HG02970 (cell line): ENCODE results near the gene SPATS1.

Experiments
- ATAC-seq: cut with Tn5 transposase; IDR thresholded peaks from one replicate; pipeline ENCODE4 v1.9.1; 2021; ENCODE audit warnings: mild to moderate bottlenecking, moderate library complexity, moderate number of reproducible peaks; ENCODE audit not compliant: unreplicated experiment, low FRiP score

The SPATS1 gene

DNA sequence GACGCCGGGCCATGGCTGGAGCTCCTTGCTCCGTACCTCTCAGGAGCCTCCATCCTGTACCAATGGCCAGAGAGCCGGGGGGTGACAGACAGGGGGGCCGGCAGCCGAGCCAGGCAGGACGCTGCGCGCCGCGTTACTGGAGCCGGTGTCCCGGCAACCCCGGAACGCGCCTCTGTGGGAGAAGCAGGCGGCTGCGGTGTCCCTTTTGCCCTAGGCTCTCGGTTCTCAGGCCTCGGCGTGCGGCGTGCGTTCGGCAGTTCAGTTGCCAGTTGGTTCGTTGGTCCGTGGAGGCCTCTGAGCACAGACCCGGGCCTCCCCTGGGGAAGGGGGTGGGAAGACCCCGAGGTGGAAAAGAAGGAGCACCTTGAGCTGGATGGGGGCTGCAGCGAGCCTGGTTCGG is at the start of gene SPATS1:
TSS of gene SPATS1 (plus strand) at position 162 of the 400 bp plus-strand sequence. CDS start 446 bp downstream, outside the sequence.
- no peak for ATAC-seq

- no peak for ATAC-seq
Measured at GRCh38 chr6:44292661-44293365, 49.6 kb upstream of the SPATS1 start.

DNA sequence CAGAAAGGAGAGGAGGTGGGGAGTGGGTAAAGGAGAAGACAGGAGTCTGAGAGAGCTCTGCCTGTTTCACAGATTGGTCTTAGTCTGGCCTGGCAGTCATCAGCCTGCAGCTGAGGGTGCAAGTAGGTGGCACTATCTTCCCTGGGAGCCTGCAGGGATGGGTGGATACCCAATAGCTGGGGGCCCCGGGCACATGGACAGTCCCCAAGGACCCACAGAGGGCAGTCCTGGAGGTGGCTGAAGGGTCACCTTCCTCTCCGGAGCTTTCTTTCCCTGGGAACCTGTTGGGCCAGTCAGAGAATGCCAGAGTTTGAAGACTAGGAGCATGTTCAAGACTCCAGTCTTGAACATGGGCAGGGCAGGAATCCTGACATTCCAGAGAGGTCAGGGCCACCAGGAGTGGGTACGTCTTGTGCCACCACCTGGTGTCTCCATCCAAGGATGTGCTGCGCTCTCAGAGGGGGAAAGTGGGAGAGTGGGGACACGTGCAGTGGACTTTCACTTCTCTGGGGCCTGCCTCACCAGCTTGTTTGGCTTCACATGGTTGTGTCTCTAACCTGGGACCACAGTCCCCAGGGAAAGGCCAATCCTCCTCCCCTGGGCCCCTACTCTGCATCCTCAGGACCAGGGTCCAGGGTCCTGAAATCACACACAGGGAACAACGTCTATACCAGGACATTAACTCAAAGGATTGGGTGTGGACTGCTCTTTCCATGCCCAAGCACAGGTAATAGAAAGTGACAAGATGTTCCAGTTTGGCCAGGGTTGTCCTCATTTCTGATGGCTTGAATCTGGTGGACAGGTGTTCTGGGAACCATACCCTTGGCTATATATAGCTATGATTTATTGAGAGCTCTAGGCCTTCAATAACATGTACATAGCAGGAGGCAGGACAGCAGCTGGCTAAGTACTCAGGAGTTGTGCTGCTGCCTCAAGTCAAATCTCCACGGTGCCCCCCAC is 47.3 kb upstream of the SPATS1 start:
- no peak for ATAC-seq

GRCh38 chr6:44297063-44298038 is 45.1 kb upstream of the SPATS1 start:
- no peak for ATAC-seq

DNA sequence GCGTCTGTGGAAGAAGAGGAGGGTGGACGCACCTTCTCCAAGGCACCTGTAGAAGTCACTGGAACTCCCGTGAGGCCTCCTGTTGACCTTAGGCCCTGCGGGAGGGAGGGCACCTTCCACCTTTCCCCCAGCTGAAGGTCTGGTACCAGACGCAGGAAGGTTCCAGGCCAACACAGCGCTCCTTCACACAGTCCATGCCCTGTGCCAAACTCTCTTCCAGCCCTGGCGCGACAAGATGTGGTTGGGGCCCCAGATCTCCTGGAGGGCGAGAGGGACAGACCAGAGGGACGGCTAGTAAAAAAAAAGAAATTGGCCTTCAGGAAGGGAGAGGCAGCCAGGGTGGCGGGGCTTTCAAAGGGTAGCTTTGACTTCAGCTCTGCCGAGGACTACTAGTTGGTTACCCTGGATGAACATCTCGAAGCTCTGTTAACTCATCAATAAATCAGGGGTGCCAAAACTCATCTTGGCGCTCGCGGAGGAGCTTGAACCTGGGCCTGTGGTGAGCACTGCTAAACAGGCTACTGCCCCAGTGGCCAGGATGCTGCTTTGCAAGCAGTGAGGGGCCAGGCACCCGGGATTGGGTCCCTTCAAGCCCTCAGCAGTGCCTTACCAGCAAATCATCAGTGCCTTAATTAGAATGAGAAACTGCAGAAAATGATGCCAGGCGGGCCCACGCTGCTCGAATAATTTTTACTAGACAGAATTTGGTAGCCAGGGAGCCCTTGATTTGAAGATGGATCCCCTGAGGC is 44.2 kb upstream of the SPATS1 start:
- ATAC-seq = no peak

DNA sequence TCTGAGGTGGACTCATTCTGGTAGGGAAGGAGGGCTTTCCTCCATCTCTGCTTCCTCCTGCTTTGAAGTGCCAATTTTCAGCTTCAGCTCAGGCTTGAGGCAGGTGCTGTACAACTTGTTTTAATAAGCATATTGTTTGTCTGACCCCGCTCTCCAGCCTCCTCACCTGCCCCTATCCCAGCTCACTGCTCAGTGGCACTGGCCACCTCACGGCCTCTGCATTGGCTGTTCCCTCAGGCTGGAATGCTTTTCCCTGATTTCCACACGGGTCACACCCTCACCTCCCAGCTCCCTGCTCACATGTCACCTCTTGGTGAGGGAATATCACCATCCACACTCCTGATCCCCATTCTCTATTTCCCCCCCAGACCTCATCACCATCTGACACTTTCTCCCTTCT is 43.6 kb upstream of the SPATS1 start:
- ATAC-seq = no peak

DNA sequence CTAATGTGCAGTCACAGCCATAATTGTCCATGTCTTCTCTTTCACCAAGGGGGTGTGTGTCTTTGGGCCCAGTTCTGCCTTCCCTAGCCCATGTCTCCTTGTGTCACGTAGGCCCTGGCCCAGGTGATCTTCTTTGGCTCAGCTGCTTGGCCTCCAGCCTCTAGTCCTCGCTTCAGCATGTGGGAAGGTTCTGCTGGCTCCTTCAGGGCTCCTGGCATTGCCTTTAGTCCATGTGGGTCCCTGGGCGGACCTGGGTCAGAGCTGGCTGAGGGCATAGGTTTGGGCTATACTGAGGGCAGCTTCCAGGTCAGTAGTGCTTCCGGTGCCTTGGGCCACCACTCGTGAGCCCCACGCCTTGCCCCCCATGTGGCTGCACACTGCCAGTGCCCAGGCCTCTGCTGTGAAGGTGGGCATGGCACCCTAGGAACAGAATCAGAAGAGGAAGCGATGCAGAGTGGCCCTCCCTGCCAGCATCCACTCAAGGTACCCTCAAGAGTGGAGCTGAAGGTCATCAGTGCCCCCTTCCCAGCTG is 42.1 kb upstream of the SPATS1 start:
- ATAC-seq = no peak

- ATAC-seq = no peak
Measured at GRCh38 chr6:44301106-44301505, 41.3 kb upstream of the SPATS1 start.

- no peak for ATAC-seq
Measured at GRCh38 chr6:44301782-44302564, 40.5 kb upstream of the SPATS1 start.

DNA sequence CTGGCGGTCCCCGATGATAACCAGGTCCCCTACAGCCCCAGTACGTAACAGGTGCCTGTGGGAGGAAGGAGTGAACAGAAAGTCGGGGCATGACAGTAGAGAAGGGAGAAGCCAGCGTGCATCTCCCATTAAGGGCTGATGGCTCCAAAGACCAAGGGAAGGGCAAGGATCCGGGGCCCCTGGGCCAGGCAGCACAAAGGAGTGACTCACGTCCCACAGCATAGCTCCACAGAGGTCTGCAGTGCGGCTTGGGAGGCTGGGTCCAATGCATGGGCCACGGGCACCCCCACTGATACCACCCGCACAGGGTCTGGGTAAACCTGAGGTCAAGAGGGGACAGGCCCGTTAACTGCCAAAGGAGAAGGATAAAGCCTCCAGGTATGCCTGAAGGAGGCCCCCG is 39.6 kb upstream of the SPATS1 start:
- no peak for ATAC-seq

DNA sequence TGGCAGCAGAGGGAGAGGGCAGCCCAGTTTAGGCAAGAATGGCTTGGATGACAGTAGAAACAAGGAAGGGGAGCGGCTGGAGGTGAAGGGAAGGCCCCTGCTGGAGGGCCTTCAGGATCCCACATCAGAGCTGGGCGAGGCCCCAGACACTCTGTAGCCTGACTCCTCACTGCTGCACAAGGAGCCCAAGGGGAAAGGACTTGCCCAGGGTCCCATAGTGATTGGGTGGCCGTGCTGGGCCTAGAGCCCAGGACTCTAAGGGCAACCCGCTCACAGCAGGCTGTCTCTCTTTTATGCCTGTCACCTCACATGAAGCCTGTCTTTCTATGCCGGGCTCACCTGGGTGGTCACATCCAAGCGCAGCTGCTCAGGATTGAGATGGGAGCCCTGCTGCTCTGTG is 38.6 kb upstream of the SPATS1 start:
- ATAC-seq = no peak

DNA sequence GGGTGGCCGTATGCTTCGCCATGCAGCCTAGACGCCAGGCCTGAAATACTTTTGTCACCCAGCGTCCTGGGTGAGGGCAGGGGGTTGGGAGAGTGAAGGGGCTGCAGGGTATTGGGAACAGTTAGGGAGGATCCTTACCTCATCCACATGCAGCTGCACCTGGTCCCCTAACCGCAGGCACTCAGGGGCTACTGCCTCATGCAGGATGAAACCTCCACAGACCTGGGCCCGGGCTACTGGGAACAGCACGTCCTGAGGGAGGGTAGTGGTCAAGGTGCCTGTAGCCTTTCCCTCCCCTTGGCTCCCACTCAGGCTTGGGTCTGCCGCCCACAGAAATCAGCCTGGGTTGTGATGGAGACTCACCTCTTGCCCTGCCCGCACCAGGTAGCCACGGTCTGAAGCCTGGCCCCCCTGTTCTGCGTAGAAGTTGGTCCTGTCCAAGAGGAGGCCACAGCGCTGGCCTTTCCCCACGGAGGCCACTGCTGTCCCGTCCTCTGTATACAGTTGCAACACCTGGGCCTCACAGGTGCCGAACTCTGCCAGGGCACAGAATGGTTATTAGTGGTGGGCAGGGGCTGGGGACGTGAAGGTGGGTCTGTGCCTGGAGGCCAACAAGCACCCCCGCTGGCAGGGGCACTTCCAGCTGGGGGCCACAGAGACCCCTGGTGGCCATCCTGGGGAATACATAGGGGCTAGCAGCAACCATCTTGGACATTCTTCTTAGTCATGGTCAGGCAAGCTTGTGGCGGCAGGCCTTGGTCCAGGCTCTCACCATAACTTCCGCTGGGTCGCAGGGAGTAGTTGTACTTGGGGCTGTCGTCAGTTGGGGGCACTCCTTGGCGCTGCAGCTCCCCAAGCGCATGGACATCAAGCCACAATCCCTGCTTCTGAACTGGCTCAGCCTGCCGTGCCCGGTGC is 37.9 kb upstream of the SPATS1 start:
- no peak for ATAC-seq

GRCh38 chr6:44305200-44305725 is 37.2 kb upstream of the SPATS1 start:
- ATAC-seq = no peak

DNA sequence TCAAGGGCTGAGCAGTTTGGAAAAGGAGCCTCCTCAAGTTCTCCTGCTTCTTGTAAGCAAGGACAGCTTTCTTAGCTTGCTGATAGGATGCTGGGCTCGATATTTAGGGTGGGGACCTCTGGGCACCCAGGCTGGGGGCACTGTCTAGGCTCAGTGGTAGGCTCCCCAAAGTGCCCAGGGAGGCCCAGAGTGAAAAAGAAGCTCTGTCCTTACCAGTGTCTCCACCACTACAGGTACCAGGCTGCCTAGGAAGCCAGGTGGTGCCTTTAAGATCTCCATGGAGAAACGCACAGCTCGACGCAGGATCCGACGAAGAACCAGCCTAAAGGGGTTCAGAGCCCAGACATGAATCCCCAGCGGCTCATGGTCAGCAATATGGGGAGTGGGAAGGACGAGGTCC is 35.7 kb upstream of the SPATS1 start:
- ATAC-seq = no peak

DNA sequence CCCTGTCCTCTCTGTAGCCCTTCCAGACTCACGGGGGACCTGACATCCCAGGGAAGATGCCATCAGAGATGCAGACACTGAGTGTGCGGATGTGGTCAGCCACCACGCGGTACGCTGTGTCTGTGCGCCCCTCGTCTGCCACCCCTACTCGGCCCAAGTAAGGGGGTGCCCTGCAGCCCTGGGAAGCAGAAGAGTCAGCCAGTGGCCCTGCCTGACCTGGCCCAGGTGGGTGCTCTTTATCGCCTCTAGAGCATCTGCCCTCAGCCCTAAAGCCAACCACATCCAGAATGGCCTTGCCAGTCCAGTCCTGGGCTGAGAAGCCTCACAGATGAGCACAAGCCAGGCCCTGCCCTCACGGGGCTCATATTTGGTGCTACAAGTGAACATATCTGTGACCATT is 35.2 kb upstream of the SPATS1 start:
- ATAC-seq = no peak

DNA sequence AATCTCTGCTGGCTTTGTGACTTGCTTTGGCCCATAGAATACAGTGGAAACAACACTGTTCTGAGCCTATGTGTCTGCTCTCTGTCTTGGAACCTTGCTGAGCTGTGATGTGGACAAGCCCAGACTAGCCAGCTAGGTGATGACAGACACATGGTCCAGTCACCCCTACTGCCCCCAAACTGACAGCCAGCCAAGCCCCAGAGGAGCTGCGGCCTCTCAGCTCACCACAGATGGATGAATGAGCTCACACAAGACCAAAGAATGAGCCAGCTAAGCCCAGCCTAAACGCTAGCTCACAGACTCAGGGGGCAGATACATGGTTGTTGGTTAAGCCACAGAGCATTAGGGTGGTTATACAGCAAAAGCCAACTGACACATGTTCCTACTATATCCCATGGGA is 33.4 kb upstream of the SPATS1 start:
- ATAC-seq = no peak

GRCh38 chr6:44309631-44310030 is 32.8 kb upstream of the SPATS1 start:
- no peak for ATAC-seq
